ENCODE results near the gene BCAS1.

BCAS1 gene

DNA sequence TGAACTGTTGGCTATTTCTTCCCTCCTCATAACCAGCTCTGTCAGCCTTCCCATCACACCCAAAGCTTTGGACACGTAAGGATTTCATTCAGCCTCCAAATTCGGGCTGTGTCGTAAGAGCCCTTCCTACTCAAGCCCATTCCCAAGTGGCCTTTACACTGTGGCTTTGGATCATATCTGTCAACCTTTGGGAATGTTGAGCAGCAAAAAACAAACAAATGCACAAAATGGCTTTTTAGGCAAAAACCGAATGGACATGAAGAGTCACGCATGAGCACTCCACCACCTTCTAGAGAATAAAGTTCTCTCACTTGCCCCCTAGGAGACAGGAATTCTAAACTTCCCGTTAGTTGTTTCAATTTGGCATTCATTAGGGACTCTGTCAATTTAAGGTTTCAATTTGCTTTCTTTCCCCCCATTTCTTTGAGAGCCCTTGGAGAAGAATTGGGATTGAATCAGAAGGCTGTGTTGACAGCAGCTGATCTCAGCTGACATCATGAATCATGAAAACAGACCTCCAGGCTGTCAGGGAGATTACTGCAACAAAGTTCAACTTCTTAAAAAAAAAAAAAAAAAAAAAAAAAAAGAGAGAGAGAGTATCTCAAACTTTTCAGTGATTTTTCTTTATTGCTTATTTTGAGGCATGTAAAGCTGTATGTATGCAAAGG lies 110.3 kb downstream of the BCAS1 start:
- CTCF ChIA-PET = interaction anchor here (1.2 kb wide), 1 partner anchor 89 kb away, joined by 6 read pairs; no protein-coding TSS in a partner anchor
- POLR2A ChIA-PET = interaction anchor here (0.6 kb wide), 1 partner anchor 142 kb away, joined by 5 read pairs; no protein-coding TSS in a partner anchor
- Histone ChIP-seq H3K36me3 (ENCODE audit: control insufficient read depth in 2 of 2, insufficient read depth in 1 of 2, low read length in 2 of 2) (no peaks in the 10 kb centered on the region), H3K27ac (ENCODE audit: extremely low read depth, low read depth, low read length) (no peak overlapping the region), H3K4me1 (ENCODE audit: control insufficient read depth, insufficient read depth, low read length) (no peaks in the 10 kb centered on the region), H3K4me3 (ENCODE audit: low read depth, low read length) (no peak overlapping the region), H3K9me3 (ENCODE audit: control insufficient read depth, insufficient read depth, low read depth, low read length) (no peaks in the 10 kb centered on the region)
- TF ChIP-seq, protein P1, sequence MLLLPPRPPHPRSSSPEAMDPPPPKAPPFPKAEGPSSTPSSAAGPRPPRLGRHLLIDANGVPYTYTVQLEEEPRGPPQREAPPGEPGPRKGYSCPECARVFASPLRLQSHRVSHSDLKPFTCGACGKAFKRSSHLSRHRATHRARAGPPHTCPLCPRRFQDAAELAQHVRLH (tag by site-specific recombination; IDR thresholded peaks at IDR 0.05) = no peak
- TF ChIP-seq, protein P2, sequence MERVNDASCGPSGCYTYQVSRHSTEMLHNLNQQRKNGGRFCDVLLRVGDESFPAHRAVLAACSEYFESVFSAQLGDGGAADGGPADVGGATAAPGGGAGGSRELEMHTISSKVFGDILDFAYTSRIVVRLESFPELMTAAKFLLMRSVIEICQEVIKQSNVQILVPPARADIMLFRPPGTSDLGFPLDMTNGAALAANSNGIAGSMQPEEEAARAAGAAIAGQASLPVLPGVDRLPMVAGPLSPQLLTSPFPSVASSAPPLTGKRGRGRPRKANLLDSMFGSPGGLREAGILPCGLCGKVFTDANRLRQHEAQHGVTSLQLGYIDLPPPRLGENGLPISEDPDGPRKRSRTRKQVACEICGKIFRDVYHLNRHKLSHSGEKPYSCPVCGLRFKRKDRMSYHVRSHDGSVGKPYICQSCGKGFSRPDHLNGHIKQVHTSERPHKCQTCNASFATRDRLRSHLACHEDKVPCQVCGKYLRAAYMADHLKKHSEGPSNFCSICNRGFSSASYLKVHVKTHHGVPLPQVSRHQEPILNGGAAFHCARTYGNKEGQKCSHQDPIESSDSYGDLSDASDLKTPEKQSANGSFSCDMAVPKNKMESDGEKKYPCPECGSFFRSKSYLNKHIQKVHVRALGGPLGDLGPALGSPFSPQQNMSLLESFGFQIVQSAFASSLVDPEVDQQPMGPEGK (tag by site-specific recombination; IDR thresholded peaks at IDR 0.05) = no peak
- no peak for TF ChIP-seq SCRT2 (tag by site-specific recombination; IDR thresholded peaks at IDR 0.05)
- TF ChIP-seq, protein P3, sequence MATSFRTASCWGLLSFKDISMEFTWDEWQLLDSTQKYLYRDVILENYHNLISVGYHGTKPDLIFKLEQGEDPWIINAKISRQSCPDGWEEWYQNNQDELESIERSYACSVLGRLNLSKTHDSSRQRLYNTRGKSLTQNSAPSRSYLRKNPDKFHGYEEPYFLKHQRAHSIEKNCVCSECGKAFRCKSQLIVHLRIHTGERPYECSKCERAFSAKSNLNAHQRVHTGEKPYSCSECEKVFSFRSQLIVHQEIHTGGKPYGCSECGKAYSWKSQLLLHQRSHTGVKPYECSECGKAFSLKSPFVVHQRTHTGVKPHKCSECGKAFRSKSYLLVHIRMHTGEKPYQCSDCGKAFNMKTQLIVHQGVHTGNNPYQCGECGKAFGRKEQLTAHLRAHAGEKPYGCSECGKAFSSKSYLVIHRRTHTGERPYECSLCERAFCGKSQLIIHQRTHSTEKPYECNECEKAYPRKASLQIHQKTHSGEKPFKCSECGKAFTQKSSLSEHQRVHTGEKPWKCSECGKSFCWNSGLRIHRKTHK (tag by site-specific recombination; IDR thresholded peaks at IDR 0.05) = no peak
- TF ChIP-seq ZNF76 (tag by site-specific recombination; IDR thresholded peaks at IDR 0.05; ENCODE audit: borderline replicate concordance, low read depth) = no peak
- no peak for TF ChIP-seq BCL11A (tag by site-specific recombination; IDR thresholded peaks at IDR 0.05; ENCODE audit: low read depth)
- no peak for TF ChIP-seq ZSCAN23 (tag by site-specific recombination; IDR thresholded peaks at IDR 0.05)
- TF ChIP-seq, protein P4, sequence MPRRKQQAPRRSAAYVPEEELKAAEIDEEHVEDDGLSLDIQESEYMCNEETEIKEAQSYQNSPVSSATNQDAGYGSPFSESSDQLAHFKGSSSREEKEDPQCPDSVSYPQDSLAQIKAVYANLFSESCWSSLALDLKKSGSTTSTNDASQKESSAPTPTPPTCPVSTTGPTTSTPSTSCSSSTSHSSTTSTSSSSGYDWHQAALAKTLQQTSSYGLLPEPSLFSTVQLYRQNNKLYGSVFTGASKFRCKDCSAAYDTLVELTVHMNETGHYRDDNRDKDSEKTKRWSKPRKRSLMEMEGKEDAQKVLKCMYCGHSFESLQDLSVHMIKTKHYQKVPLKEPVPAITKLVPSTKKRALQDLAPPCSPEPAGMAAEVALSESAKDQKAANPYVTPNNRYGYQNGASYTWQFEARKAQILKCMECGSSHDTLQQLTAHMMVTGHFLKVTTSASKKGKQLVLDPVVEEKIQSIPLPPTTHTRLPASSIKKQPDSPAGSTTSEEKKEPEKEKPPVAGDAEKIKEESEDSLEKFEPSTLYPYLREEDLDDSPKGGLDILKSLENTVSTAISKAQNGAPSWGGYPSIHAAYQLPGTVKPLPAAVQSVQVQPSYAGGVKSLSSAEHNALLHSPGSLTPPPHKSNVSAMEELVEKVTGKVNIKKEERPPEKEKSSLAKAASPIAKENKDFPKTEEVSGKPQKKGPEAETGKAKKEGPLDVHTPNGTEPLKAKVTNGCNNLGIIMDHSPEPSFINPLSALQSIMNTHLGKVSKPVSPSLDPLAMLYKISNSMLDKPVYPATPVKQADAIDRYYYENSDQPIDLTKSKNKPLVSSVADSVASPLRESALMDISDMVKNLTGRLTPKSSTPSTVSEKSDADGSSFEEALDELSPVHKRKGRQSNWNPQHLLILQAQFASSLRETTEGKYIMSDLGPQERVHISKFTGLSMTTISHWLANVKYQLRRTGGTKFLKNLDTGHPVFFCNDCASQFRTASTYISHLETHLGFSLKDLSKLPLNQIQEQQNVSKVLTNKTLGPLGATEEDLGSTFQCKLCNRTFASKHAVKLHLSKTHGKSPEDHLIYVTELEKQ (tag by site-specific recombination; IDR thresholded peaks at IDR 0.05; ENCODE audit: borderline replicate concordance) = no peak
- TF ChIP-seq ZNF366 (tag by site-specific recombination; conservative IDR thresholded peaks at IDR 0.05) = no peak
- no peak for TF ChIP-seq ZNF202 (tag by site-specific recombination; IDR thresholded peaks at IDR 0.05; ENCODE audit: borderline replicate concordance)
- TF ChIP-seq, protein P5, sequence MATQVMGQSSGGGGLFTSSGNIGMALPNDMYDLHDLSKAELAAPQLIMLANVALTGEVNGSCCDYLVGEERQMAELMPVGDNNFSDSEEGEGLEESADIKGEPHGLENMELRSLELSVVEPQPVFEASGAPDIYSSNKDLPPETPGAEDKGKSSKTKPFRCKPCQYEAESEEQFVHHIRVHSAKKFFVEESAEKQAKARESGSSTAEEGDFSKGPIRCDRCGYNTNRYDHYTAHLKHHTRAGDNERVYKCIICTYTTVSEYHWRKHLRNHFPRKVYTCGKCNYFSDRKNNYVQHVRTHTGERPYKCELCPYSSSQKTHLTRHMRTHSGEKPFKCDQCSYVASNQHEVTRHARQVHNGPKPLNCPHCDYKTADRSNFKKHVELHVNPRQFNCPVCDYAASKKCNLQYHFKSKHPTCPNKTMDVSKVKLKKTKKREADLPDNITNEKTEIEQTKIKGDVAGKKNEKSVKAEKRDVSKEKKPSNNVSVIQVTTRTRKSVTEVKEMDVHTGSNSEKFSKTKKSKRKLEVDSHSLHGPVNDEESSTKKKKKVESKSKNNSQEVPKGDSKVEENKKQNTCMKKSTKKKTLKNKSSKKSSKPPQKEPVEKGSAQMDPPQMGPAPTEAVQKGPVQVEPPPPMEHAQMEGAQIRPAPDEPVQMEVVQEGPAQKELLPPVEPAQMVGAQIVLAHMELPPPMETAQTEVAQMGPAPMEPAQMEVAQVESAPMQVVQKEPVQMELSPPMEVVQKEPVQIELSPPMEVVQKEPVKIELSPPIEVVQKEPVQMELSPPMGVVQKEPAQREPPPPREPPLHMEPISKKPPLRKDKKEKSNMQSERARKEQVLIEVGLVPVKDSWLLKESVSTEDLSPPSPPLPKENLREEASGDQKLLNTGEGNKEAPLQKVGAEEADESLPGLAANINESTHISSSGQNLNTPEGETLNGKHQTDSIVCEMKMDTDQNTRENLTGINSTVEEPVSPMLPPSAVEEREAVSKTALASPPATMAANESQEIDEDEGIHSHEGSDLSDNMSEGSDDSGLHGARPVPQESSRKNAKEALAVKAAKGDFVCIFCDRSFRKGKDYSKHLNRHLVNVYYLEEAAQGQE (tag by site-specific recombination; IDR thresholded peaks at IDR 0.05) = no peak
- TF ChIP-seq, protein P6, sequence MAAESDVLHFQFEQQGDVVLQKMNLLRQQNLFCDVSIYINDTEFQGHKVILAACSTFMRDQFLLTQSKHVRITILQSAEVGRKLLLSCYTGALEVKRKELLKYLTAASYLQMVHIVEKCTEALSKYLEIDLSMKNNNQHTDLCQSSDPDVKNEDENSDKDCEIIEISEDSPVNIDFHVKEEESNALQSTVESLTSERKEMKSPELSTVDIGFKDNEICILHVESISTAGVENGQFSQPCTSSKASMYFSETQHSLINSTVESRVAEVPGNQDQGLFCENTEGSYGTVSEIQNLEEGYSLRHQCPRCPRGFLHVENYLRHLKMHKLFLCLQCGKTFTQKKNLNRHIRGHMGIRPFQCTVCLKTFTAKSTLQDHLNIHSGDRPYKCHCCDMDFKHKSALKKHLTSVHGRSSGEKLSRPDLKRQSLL (tag by site-specific recombination; IDR thresholded peaks at IDR 0.05) = no peak
- no peak for TF ChIP-seq ZNF112 (tag by site-specific recombination; IDR thresholded peaks at IDR 0.05)
- no peak for TF ChIP-seq SALL2 (tag by site-specific recombination; IDR thresholded peaks at IDR 0.05; ENCODE audit: borderline replicate concordance)
- no peak for TF ChIP-seq ZNF248 (tag by site-specific recombination; IDR thresholded peaks at IDR 0.05)
- no peak for TF ChIP-seq GLI4 (tag by site-specific recombination; IDR thresholded peaks at IDR 0.05)
- TF ChIP-seq ZNF843 (tag by site-specific recombination; IDR thresholded peaks at IDR 0.05) = no peak
- no peak for TF ChIP-seq EGR2 (tag by site-specific recombination; IDR thresholded peaks at IDR 0.05; ENCODE audit: low read depth)
- TF ChIP-seq, protein P7, sequence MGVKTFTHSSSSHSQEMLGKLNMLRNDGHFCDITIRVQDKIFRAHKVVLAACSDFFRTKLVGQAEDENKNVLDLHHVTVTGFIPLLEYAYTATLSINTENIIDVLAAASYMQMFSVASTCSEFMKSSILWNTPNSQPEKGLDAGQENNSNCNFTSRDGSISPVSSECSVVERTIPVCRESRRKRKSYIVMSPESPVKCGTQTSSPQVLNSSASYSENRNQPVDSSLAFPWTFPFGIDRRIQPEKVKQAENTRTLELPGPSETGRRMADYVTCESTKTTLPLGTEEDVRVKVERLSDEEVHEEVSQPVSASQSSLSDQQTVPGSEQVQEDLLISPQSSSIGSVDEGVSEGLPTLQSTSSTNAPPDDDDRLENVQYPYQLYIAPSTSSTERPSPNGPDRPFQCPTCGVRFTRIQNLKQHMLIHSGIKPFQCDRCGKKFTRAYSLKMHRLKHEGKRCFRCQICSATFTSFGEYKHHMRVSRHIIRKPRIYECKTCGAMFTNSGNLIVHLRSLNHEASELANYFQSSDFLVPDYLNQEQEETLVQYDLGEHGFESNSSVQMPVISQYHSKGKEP (tag by site-specific recombination; IDR thresholded peaks at IDR 0.05) = no peak

Measured in HEK293 (cell line).